AG04450 (cell line): Measurements from ENCODE around the gene TBCC. TPM values are rescaled to one million over a fixed set of nuclear protein-coding genes. Genes with fewer than 3 reads are reported as not detected.

ENCODE experiments used
- CTCF ChIA-PET: fragments of 300-600, 350-600 bp; formaldehyde crosslinking; extraction: SDS; loops from one replicate; lab custom pipeline; 2022; ENCODE audit warnings: antibody characterized with exemption, inconsistent platforms; lab: Charles Lee
- POLR2A ChIA-PET: fragments of 350-600 bp; formaldehyde crosslinking; extraction: SDS; loops from one replicate; lab custom pipeline; 2021; ENCODE audit warnings: antibody characterized with exemption, inconsistent platforms; lab: Yijun Ruan, JAX
- DNase-seq: peaks from one replicate; pipeline ENCODE4 v3.0.0-alpha.2; 2011; ENCODE audit warnings: low read depth, low spot score
- H3K27ac ChIP-seq: one replicate; pipeline ENCODE4 v1.5.1; 2012; ENCODE audit warnings: low read depth, low read length, control low read depth
- H3K27me3 ChIP-seq: one replicate; pipeline ENCODE4 v1.6.0; 2012; ENCODE audit warnings: low read length; ENCODE audit not compliant: control insufficient read depth, insufficient read depth
- H3K4me3 ChIP-seq: 2 replicates; pipeline ENCODE4 v1.5.1; 2011; ENCODE audit warnings: mild to moderate bottlenecking, low read depth, low read length, control low read depth
- H3K9me3 ChIP-seq: 2 replicates; pipeline ENCODE4 v1.5.1; 2012; ENCODE audit warnings: low read length; ENCODE audit not compliant: control insufficient read depth, insufficient read depth
- polyA plus RNA-seq: library from polyadenylated mRNA; depleted of rRNA; stranded (reverse); fragments of >200 nt; gene quantifications from 2 replicates; pipeline ENCODE4 v1.2.3, GENCODE V29; 2011
- TF ChIP-seq, protein P1 (sequence below): IDR thresholded peaks from 2 replicates; pipeline ENCODE4 v1.5.1; 2011; ENCODE audit warnings: low read depth, low read length, control low read depth, inconsistent platforms

The TBCC gene
- polyA plus RNA-seq, 1 experiment: 19.6 TPM

GRCh38 chr6:42788671-42789070 is 42.8 kb upstream of the TBCC start:
- TF ChIP-seq, protein P1, sequence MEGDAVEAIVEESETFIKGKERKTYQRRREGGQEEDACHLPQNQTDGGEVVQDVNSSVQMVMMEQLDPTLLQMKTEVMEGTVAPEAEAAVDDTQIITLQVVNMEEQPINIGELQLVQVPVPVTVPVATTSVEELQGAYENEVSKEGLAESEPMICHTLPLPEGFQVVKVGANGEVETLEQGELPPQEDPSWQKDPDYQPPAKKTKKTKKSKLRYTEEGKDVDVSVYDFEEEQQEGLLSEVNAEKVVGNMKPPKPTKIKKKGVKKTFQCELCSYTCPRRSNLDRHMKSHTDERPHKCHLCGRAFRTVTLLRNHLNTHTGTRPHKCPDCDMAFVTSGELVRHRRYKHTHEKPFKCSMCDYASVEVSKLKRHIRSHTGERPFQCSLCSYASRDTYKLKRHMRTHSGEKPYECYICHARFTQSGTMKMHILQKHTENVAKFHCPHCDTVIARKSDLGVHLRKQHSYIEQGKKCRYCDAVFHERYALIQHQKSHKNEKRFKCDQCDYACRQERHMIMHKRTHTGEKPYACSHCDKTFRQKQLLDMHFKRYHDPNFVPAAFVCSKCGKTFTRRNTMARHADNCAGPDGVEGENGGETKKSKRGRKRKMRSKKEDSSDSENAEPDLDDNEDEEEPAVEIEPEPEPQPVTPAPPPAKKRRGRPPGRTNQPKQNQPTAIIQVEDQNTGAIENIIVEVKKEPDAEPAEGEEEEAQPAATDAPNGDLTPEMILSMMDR: 0 out of 2 replicates have a peak, but pooled peaks have one; percentile 1
- Histone ChIP-seq H3K4me3 (no peak overlapping the region), H3K27ac (no peak overlapping the region), H3K27me3 (no peaks in the 10 kb centered on the region), H3K9me3 (no peaks in the 10 kb centered on the region; the same call in 1 of the 2 replicates)
- DNase-seq: no peak
- POLR2A ChIA-PET: no interaction called here
- CTCF ChIA-PET: no interaction called here

GRCh38 chr6:42787063-42787472 is 41.2 kb upstream of the TBCC start:
- ChIA-PET CTCF (interaction anchor here (1.2 kb wide), 1 partner anchor 126 kb away, joined by 3 read pairs; no protein-coding TSS in a partner anchor), POLR2A (interaction anchor here (0.7 kb wide), 1 partner anchor 61 kb away, joined by 3 read pairs; no protein-coding TSS in a partner anchor)
- H3K4me3 ChIP-seq: no peak overlapping the region
- no peak for DNase-seq
- H3K27ac ChIP-seq: no peak overlapping the region
- H3K9me3 ChIP-seq: no peaks in the 10 kb centered on the region; the same call in 1 of the 2 replicates
- TF ChIP-seq, protein P1: no peak
- no peaks in the 10 kb centered on the region for H3K27me3 ChIP-seq

- H3K4me3 ChIP-seq: no peak overlapping the region
- no peaks in the 10 kb centered on the region for H3K27me3 ChIP-seq
- ChIA-PET POLR2A (interaction anchor here (1.4 kb wide), 1 partner anchor 41 kb away, joined by 5 read pairs; the partner anchor contains the start of gene TBCC), CTCF (interaction anchor here (1.2 kb wide), 1 partner anchor 125 kb away, joined by 3 read pairs; no protein-coding TSS in a partner anchor)
- no peak overlapping the region for H3K27ac ChIP-seq
- no peaks in the 10 kb centered on the region; the same call in 1 of the 2 replicates for H3K9me3 ChIP-seq
- no peak for DNase-seq
- TF ChIP-seq, protein P1: no peak
Observed at GRCh38 chr6:42786525-42786985, 40.7 kb upstream of the TBCC start.

- Histone ChIP-seq H3K9me3 (no peaks in the 10 kb centered on the region; the same call in 1 of the 2 replicates), H3K27ac (no peak overlapping the region), H3K27me3 (no peaks in the 10 kb centered on the region), H3K4me3 (peak overlapping the region; percentile 81)
- DNase-seq: no peak
- POLR2A ChIA-PET: interaction anchor here (0.6 to 1.1 kb wide), 5 partner anchors 15 to 213 kb away, joined by 3 to 6 read pairs (median 3); partner anchors contain the start of gene TBCC
- CTCF ChIA-PET: interaction anchor here (0.6 kb wide), 1 partner anchor 124 kb away, joined by 3 read pairs; no protein-coding TSS in a partner anchor
- TF ChIP-seq, protein P1: no peak
Observed at GRCh38 chr6:42784717-42785498, 39.0 kb upstream of the TBCC start.
